GM12864 (cell line): ENCODE measurements around the gene HRC.

Source experiments
- DNase-seq: peaks from one replicate; pipeline ENCODE4 v3.0.0-alpha.2; 2011; ENCODE audit warnings: low read depth
- H3K4me3 ChIP-seq: 2 replicates; pipeline ENCODE4 v1.5.1; 2011; ENCODE audit warnings: mild to moderate bottlenecking, low read depth, low read length, control low read depth
- CTCF ChIP-seq: IDR thresholded peaks from 2 replicates; pipeline ENCODE4 v1.5.1; 2011; ENCODE audit warnings: low read depth, mild to moderate bottlenecking, moderate library complexity, low read length, control low read depth, inconsistent platforms; ENCODE audit errors: missing control alignments

The HRC gene

GRCh38 chr19:49173198-49173597 lies 18.0 kb upstream of the HRC start:
- no peak for TF ChIP-seq CTCF
- H3K4me3 ChIP-seq: no peak overlapping the region
- DNase-seq: no peak

GRCh38 chr19:49168421-49168820 lies 13.2 kb upstream of the HRC start:
- TF ChIP-seq CTCF: no peak
- DNase-seq: no peak
- H3K4me3 ChIP-seq: no peak overlapping the region

GRCh38 chr19:49167857-49168409 lies 12.7 kb upstream of the HRC start:
- H3K4me3 ChIP-seq: no peak overlapping the region
- no peak for TF ChIP-seq CTCF
- no peak for DNase-seq

GRCh38 chr19:49165865-49166301 lies 10.7 kb upstream of the HRC start:
- H3K4me3 ChIP-seq: no peak overlapping the region
- DNase-seq: no peak

GRCh38 chr19:49165111-49165750 lies 10.0 kb upstream of the HRC start:
- TF ChIP-seq CTCF: no peak
- H3K4me3 ChIP-seq: no peak overlapping the region
- no peak for DNase-seq

More at GRCh38 chr19:49165865-49166301, 10.7 kb upstream of the HRC start:
- no peak for TF ChIP-seq CTCF

- H3K4me3 ChIP-seq: no peak overlapping the region
- DNase-seq: no peak
- TF ChIP-seq CTCF: no peak
Measured at GRCh38 chr19:49161987-49162386, 6.8 kb upstream of the HRC start.
